SK-N-SH (cell line): ENCODE results near the gene SLC6A2. TPM values are rescaled to one million over a fixed set of nuclear protein-coding genes. Genes with fewer than 3 reads are reported as not detected.

ENCODE experiments used
- CTCF ChIA-PET: fragments of 300-600, 350-600 bp; formaldehyde crosslinking; extraction: SDS; loops from one replicate; lab custom pipeline; 2021; lab: Yijun Ruan, JAX
- POLR2A ChIA-PET: fragments of 350-600 bp; sonication (Branson Sonifier 250); formaldehyde crosslinking; extraction: SDS; loops from one replicate; lab custom pipeline; 2020; ENCODE audit warnings: antibody characterized with exemption, inconsistent platforms; lab: Yijun Ruan, JAX
- DNase-seq: peaks from one replicate; pipeline ENCODE4 v3.0.0; 2012
- H2AFZ ChIP-seq: fragments of 200-600 bp; sonication (generic); 2 replicates; pipeline ENCODE4 v1.8.1; 2016; ENCODE audit warnings: antibody characterized with exemption, mild to moderate bottlenecking, low read depth
- H3F3A ChIP-seq: fragments of 200-600 bp; sonication (generic); replicated peaks from 2 replicates; pipeline ENCODE3; 2016; ENCODE audit warnings: antibody characterized with exemption, mild to moderate bottlenecking; ENCODE audit not compliant: insufficient read depth
- H3K27ac ChIP-seq, 2 experiments: fragments of 200-500 bp in 1 of 2; fragments of 200-600 bp in 1 of 2; sonication (Bioruptor generic) in 1 of 2; sonication (generic), shearing (Covaris generic) in 1 of 2; 2 replicates each; pipeline versions ENCODE4 v1.5.1 to v1.6.1; 2014 to 2016; ENCODE audit warnings: low read depth in 2 of 2, inconsistent platforms in 1 of 2, low read length in 1 of 2, mild to moderate bottlenecking in 1 of 2, mixed read lengths in 1 of 2
- H3K27me3 ChIP-seq: fragments of 200-600 bp; sonication (generic), shearing (Covaris generic); 2 replicates; pipeline ENCODE4 v1.6.1; 2016; ENCODE audit warnings: mixed run types; ENCODE audit not compliant: insufficient read depth
- H3K36me3 ChIP-seq, 2 experiments: fragments of 200-500 bp in 1 of 2; fragments of 200-600 bp in 1 of 2; sonication (Bioruptor generic) in 1 of 2; sonication (generic) in 1 of 2; replicated peaks in 1 of 2; 2 replicates each; pipeline versions ENCODE3 to v1.5.1; 2014 to 2016; ENCODE audit warnings: low read length in 1 of 2, mild to moderate bottlenecking in 1 of 2; ENCODE audit not compliant: insufficient read depth in 2 of 2, control insufficient read depth in 1 of 2
- H3K4me1 ChIP-seq, 2 experiments: fragments of 200-500 bp in 1 of 2; fragments of 200-600 bp in 1 of 2; sonication (Bioruptor generic) in 1 of 2; sonication (generic), shearing (Covaris generic) in 1 of 2; 2 replicates each; pipeline versions ENCODE4 v1.5.1 to v1.6.1; 2014 to 2016; ENCODE audit warnings: low read depth in 1 of 2, low read length in 1 of 2, mixed run types in 1 of 2; ENCODE audit not compliant: insufficient read depth in 2 of 2, control insufficient read depth in 1 of 2
- H3K4me2 ChIP-seq: fragments of 200-600 bp; sonication (generic), shearing (Covaris generic); 2 replicates; pipeline ENCODE4 v1.6.1; 2017; ENCODE audit warnings: mixed run types
- H3K4me3 ChIP-seq, 2 experiments: fragments of 200-500 bp in 1 of 2; fragments of 200-600 bp in 1 of 2; sonication (Bioruptor generic) in 1 of 2; sonication (generic), shearing (Covaris generic) in 1 of 2; 2 replicates each; pipeline versions ENCODE4 v1.5.1 to v1.8.1; 2014 to 2016; ENCODE audit warnings: low read depth in 2 of 2, inconsistent platforms in 1 of 2, low read length in 1 of 2, mild to moderate bottlenecking in 1 of 2, mixed read lengths in 1 of 2, moderate library complexity in 1 of 2
- H3K79me2 ChIP-seq: fragments of 200-600 bp; sonication (generic); 2 replicates; pipeline ENCODE4 v1.8.1; 2017; ENCODE audit warnings: mild to moderate bottlenecking; ENCODE audit not compliant: insufficient read depth
- H3K9ac ChIP-seq: fragments of 200-600 bp; sonication (generic); 2 replicates; pipeline ENCODE4 v1.6.1; 2017; ENCODE audit warnings: mixed run types
- H3K9me2 ChIP-seq: fragments of 200-600 bp; sonication (generic); 2 replicates; pipeline ENCODE4 v1.6.1; 2017; ENCODE audit warnings: mixed run types
- H3K9me3 ChIP-seq: fragments of 200-600 bp; sonication (generic); 2 replicates; pipeline ENCODE4 v1.6.1; 2017; ENCODE audit warnings: mixed run types, mild to moderate bottlenecking, moderate library complexity
- H4K20me1 ChIP-seq: fragments of 200-600 bp; sonication (generic); 2 replicates; pipeline ENCODE4 v1.6.1; 2017; ENCODE audit warnings: mild to moderate bottlenecking, mixed run types; ENCODE audit not compliant: insufficient read depth
- ELF1 ChIP-seq: IDR thresholded peaks from 2 replicates; pipeline ENCODE4 v1.4.0; 2012
- EZH2phosphoT487 ChIP-seq: fragments of 200-600 bp; sonication (generic); IDR thresholded peaks from 2 replicates; pipeline ENCODE4 v1.6.1; 2017; ENCODE audit warnings: low read depth, mixed run types, mild to moderate bottlenecking, antibody characterized with exemption, moderate library complexity, borderline replicate concordance
- FOXJ3 ChIP-seq: sonication (generic); formaldehyde crosslinking; IDR thresholded peaks from 2 replicates; pipeline ENCODE4 v1.5.1; 2020; ENCODE audit warnings: mild to moderate bottlenecking, missing genetic modification reagents
- GATA2 ChIP-seq: sonication (generic); formaldehyde crosslinking; IDR thresholded peaks from 2 replicates; pipeline ENCODE4 v1.5.0; 2020; ENCODE audit warnings: mild to moderate bottlenecking, missing genetic modification reagents
- MXI1 ChIP-seq: IDR thresholded peaks from 2 replicates; pipeline ENCODE4 v1.6.1; 2012; ENCODE audit warnings: mild to moderate bottlenecking, low read depth, low read length, improper control_type of control experiment
- RCOR1 ChIP-seq: fragments of 150-350 bp; IDR thresholded peaks from 2 replicates; pipeline ENCODE4 v1.6.1; 2017; ENCODE audit warnings: antibody characterized with exemption, low read length
- RFX5 ChIP-seq: IDR thresholded peaks from 2 replicates; pipeline ENCODE4 v1.6.1; 2012; ENCODE audit warnings: mild to moderate bottlenecking, improper control_type of control experiment, low read length
- RXRA ChIP-seq: IDR thresholded peaks from 2 replicates; pipeline ENCODE4 v1.4.0; 2012; ENCODE audit warnings: low read depth, mild to moderate bottlenecking, borderline replicate concordance
- SMC3 ChIP-seq: IDR thresholded peaks from 2 replicates; pipeline ENCODE4 v1.6.1; 2012; ENCODE audit warnings: low read depth, low read length, improper control_type of control experiment
- TCF12 ChIP-seq: IDR thresholded peaks from 2 replicates; pipeline ENCODE4 v1.4.0; 2012
- YY1 ChIP-seq: IDR thresholded peaks from 2 replicates; pipeline ENCODE4 v1.4.0; 2012; ENCODE audit warnings: low read depth, mild to moderate bottlenecking
- WGBS: methylation state at CpG from one replicate; pipeline ENCODE4 v1.1.6; 2017; ENCODE audit warnings: low lambda C conversion rate; 5-methylcytosine and 5-hydroxymethylcytosine counted together
- polyA plus RNA-seq, 3 experiments: library from polyadenylated mRNA; depleted of rRNA; stranded (reverse); fragments of >200 nt; gene quantifications; 2 replicates each; pipeline ENCODE4 v1.2.3, GENCODE V29; 2012
- TF ChIP-seq, protein P1 (sequence below): fragments of 150-350 bp; IDR thresholded peaks from 2 replicates; pipeline ENCODE4 v1.6.1; 2017; ENCODE audit warnings: antibody characterized with exemption, low read length, low read depth, borderline replicate concordance
- TF ChIP-seq, protein P2 (sequence below): fragments of 200-600 bp; sonication (generic); IDR thresholded peaks from 2 replicates; pipeline ENCODE4 v1.6.1; 2017; ENCODE audit warnings: antibody characterized with exemption, mild to moderate bottlenecking, moderate library complexity
- TF ChIP-seq, protein P3 (sequence below): IDR thresholded peaks from 2 replicates; pipeline ENCODE4 v1.4.0; 2012; ENCODE audit warnings: low read depth
- TF ChIP-seq, protein P4 (sequence below): IDR thresholded peaks from 2 replicates; pipeline ENCODE4 v1.4.0; 2012; ENCODE audit warnings: low read depth, borderline replicate concordance

SLC6A2 gene
- polyA plus RNA-seq, 1 of the 3 experiments (the other 2 are of a cell fraction), result 3.3 TPM

DNA sequence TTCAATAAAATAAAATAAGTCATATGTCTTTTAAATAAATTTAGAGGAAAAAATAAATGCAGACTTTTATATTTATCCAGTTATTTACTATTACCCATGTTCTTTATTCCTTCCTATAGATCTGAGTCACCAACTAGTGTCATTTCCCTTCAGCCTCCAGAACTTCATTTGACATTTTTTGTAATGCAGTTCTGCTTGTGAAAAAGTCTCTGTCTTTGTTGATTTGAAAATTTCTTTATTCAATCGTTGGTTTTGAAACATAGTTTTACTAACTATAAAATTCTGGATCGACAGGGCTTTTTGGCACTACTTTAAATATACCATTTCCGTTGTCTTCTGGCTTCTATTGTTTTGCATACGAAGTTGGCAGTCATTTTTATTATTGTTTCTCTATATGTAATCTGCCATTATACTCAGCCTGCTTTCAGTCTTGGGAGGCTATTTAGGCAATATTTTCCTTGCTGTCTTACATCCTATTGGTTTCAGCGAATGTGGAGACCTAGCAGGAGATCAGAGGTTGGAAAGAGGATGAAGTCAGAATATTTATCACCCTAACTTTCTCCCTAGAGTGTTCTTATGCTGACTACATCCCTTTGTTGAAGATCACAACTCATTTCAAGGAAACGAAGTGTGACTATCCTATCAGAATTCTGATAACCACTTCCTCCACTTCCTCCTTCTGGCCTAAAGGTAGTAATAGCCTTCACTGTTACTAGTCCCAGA lies 42.0 kb upstream of the SLC6A2 start:
- no peaks in the 10 kb centered on the region; a peak in 2 of 4 replicates for H3K4me1 ChIP-seq
- no peak for DNase-seq
- no peaks in the 10 kb centered on the region for H3K79me2 ChIP-seq
- H3K4me3 ChIP-seq, result no peak overlapping the region
- 0 out of 2 replicates have a peak, but pooled peaks cover 2% of the 10 kb centered on the region for H3K9me2 ChIP-seq
- POLR2A ChIA-PET, result no interaction called here
- no peak overlapping the region for H3K9ac ChIP-seq
- 25% methylated on average over 6 of the region's 6 CpGs for WGBS
- H3F3A ChIP-seq, result no peaks in the 10 kb centered on the region
- CTCF ChIA-PET, result no interaction called here
- no peaks in the 10 kb centered on the region for H3K9me3 ChIP-seq
- no peak for TF ChIP-seq GATA2
- no peak for TF ChIP-seq MXI1
- no peak for TF ChIP-seq SMC3
- no peak for TF ChIP-seq YY1
- TF ChIP-seq, protein P1, sequence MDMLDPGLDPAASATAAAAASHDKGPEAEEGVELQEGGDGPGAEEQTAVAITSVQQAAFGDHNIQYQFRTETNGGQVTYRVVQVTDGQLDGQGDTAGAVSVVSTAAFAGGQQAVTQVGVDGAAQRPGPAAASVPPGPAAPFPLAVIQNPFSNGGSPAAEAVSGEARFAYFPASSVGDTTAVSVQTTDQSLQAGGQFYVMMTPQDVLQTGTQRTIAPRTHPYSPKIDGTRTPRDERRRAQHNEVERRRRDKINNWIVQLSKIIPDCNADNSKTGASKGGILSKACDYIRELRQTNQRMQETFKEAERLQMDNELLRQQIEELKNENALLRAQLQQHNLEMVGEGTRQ, result no peak
- TF ChIP-seq ELF1, result no peak
- no peak for TF ChIP-seq TCF12
- TF ChIP-seq, protein P2, sequence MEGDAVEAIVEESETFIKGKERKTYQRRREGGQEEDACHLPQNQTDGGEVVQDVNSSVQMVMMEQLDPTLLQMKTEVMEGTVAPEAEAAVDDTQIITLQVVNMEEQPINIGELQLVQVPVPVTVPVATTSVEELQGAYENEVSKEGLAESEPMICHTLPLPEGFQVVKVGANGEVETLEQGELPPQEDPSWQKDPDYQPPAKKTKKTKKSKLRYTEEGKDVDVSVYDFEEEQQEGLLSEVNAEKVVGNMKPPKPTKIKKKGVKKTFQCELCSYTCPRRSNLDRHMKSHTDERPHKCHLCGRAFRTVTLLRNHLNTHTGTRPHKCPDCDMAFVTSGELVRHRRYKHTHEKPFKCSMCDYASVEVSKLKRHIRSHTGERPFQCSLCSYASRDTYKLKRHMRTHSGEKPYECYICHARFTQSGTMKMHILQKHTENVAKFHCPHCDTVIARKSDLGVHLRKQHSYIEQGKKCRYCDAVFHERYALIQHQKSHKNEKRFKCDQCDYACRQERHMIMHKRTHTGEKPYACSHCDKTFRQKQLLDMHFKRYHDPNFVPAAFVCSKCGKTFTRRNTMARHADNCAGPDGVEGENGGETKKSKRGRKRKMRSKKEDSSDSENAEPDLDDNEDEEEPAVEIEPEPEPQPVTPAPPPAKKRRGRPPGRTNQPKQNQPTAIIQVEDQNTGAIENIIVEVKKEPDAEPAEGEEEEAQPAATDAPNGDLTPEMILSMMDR, result no peak
- TF ChIP-seq, protein P3, sequence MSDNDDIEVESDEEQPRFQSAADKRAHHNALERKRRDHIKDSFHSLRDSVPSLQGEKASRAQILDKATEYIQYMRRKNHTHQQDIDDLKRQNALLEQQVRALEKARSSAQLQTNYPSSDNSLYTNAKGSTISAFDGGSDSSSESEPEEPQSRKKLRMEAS, result no peak
- TF ChIP-seq EZH2phosphoT487, result no peak
- TF ChIP-seq RXRA, result no peak
- TF ChIP-seq, protein P4, sequence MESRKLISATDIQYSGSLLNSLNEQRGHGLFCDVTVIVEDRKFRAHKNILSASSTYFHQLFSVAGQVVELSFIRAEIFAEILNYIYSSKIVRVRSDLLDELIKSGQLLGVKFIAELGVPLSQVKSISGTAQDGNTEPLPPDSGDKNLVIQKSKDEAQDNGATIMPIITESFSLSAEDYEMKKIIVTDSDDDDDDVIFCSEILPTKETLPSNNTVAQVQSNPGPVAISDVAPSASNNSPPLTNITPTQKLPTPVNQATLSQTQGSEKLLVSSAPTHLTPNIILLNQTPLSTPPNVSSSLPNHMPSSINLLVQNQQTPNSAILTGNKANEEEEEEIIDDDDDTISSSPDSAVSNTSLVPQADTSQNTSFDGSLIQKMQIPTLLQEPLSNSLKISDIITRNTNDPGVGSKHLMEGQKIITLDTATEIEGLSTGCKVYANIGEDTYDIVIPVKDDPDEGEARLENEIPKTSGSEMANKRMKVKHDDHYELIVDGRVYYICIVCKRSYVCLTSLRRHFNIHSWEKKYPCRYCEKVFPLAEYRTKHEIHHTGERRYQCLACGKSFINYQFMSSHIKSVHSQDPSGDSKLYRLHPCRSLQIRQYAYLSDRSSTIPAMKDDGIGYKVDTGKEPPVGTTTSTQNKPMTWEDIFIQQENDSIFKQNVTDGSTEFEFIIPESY, result no peak
- TF ChIP-seq FOXJ3, result no peak
- TF ChIP-seq RCOR1, result no peak
- no peak for TF ChIP-seq RFX5
- no peaks in the 10 kb centered on the region for H4K20me1 ChIP-seq
- H3K27me3 ChIP-seq, result no peaks in the 10 kb centered on the region
- no peaks in the 10 kb centered on the region for H3K36me3 ChIP-seq
- H3K27ac ChIP-seq, result no peak overlapping the region
- H2AFZ ChIP-seq, result no peak overlapping the region
- H3K4me2 ChIP-seq, result no peak overlapping the region
